ENCODE data around the gene SERPINA5.
"Not testable (repeated sequence)": the region's sequence is repeated elsewhere in the genome, so short reads cannot be mapped to it uniquely, and the experiment has no call there.

The SERPINA5 gene

DNA sequence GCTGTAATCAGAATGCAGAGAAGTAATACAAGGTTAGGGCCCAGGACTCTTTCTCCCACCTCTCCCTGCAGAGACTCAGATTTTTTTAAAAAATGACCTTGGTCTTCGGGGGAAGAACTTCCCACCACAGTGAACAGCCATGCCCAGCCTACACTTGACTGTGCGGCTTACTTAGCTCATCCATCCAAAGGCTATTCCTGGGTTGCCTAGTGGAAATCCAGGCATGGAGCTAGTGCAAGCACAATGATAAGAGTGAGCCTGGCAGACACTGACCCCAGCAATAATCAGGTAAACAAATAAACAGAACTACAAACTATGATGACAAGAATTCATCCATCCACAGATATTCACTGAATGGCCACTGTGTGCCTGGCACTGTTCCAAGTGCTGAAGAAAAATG is 14.7 kb downstream of the SERPINA5 start:
- no peak overlapping the region for H3K4me3 ChIP-seq (ENCODE audit: low read length)
- DNase-seq (ENCODE audit: low read depth, low spot score): no peak

DNA sequence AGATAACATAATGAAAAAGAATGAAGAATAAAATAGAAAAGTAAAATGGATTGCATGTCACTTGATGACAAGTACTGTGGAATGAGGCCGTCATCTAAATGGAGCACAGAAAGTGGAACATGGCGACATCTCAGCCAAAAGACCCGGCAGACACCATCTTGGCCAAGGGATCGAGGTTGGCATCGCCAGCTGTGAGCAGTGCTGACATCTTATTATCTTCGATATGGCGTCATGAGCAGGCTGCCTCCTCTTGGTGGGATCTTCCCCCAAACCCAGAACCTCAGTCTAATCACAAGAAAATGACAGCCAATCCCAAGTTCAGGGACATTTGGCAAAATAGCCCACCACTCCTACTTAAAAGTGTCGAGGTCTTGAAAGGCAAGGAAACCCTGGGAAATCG is 15.1 kb downstream of the SERPINA5 start:
- DNase-seq (ENCODE audit: low read depth, low spot score): no peak
- no peak overlapping the region for H3K4me3 ChIP-seq (ENCODE audit: low read length)

DNA sequence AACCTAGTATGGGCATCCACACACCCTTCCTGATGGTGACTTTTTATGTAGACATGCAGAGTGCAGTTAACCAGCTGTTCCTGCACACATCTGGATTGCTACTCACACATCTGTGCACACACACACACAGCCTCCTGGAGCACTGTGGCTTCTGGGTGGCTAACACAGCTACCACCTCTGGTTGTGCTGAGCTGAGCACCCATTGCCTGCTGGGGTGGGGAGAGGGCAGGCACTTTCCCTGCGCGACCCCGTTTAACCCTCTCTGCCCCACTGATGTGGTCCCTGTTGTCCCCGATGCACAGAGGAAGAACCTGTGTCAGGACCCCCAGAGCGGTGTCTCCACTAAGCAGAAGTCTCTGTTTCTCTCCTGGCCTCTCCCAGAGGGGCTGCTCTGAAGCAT is 16.6 kb downstream of the SERPINA5 start:
- peak; percentile 0 for DNase-seq (ENCODE audit: low read depth, low spot score)
- no peak overlapping the region for H3K4me3 ChIP-seq (ENCODE audit: low read length)

DNA sequence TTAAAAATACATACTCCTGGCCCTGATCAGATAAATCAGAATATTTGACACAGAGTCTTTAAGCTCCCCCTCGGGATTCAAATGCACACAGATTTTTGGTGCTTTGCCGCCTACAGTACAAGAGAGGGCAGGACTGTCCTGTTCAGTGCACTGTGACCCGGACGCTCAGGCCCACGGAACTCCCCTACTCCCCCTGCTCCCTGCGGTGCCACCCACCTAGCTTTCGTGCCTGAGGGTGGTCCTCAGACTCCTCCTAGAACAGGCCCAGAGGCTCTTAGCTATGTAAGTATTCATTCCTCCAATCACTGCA is 17.2 kb downstream of the SERPINA5 start:
- H3K4me3 ChIP-seq (ENCODE audit: low read length): no peak overlapping the region
- DNase-seq (ENCODE audit: low read depth, low spot score): no peak

DNA sequence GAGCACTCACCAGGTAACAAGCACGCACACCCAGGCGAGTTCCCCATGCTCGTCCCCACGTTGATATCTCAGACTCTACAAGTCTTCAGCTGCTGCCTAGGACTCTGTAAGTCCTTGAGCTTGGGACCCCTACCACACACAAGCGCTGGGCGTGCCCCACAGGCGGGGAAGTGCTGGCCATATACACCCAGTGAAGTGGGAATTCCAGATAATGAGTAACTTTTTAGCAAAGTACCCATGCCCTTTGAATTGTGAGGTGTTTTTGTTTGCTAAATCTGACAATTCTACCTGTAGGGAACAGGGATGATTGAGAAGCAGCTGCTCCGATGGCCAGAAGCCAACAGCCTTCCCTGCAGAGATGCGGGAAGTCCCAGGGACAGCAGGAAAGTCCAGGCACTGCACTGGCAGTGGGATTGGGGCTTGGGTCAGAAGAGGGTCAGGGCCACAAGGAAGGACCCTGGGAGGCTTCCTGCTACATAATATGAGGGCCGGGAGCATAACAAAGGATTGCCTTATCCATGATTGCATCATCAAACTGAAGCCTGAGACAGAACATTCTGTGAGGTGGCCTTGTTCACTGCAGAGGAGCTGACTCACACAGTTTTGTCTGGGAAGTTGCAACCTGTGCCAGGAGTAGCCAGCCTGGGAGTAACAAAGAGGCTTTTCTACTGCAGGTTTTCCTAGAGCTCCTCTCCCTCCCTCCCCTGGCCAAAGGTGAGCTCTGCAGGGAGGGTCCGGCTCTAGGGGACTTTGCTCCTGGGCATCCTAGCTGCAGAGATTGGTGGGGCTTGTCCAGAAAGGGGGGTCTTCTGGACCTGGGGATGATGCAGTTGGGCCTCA is 17.8 kb downstream of the SERPINA5 start:
- H3K4me3 ChIP-seq (ENCODE audit: low read length): no peak overlapping the region
- DNase-seq (ENCODE audit: low read depth, low spot score): no peak

DNA sequence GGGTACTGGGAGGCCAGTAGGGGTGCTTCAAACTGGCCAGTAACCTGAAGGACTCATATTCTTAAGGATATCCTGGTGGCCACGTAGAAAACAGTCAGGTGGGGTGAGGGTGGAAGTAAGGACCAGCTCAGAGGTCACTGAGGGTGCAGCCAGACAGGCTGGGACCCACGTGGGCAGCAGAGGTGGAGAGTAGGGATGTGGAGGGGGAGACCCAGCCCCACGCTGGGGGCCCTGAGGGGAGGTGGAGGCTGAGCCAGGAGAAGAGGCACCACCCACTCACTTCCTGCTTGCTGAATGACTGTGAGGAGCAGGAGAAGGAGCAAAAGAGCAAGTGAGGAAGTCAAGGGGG is 18.4 kb downstream of the SERPINA5 start:
- no peak for DNase-seq (ENCODE audit: low read depth, low spot score)
- H3K4me3 ChIP-seq (ENCODE audit: low read length): no peak overlapping the region

DNA sequence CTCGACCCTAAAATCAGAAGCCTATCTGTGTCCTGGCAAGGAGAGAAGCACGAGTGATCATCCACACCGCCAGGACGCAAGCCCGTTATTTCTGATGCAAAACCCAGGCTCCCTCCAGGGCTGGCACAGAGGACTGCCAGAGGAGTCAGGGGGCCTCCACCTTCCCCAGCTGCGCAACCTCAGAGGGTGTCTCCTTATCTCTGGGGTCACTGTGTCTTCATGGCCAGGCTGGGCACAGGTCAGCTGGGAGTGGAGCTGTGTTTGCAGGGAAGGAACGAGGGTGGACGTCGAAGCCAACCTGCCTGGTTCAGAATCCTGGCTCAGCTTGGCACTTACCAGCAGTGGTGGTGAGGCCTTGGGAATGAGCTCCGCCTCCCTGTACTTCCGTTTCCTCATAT is 18.9 kb downstream of the SERPINA5 start:
- no peak for DNase-seq (ENCODE audit: low read depth, low spot score)

DNA sequence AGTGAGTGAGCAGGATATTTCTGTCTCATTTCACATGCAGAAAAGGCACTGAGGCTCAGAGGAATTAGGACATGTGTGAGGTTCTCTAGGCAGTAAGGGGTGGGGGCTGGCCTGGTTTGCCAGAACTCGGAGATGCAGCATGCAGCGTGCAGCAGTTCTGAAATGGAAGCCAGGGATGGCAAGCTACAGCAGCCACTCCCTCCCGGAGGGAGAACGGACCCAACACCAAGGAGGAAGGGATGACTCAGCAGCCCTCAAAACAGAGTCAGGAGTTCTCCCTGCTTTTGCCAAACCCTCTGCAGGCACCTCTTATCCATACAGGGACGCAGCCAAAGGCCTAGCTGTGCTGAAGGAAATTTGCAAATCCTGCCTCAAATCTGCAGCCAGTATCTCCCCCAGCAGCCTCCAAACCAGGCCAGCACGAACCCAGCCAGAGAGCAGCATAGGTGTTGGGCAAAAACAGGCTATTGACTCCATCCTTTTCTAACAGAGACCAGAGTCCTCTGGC is 20.7 kb downstream of the SERPINA5 start:
- H3K4me3 ChIP-seq (ENCODE audit: low read length): no peak overlapping the region
- DNase-seq (ENCODE audit: low read depth, low spot score): no peak

More for the DNA sequence above, 18.9 kb downstream of the SERPINA5 start:
- no peak overlapping the region for H3K4me3 ChIP-seq (ENCODE audit: low read length)

DNA sequence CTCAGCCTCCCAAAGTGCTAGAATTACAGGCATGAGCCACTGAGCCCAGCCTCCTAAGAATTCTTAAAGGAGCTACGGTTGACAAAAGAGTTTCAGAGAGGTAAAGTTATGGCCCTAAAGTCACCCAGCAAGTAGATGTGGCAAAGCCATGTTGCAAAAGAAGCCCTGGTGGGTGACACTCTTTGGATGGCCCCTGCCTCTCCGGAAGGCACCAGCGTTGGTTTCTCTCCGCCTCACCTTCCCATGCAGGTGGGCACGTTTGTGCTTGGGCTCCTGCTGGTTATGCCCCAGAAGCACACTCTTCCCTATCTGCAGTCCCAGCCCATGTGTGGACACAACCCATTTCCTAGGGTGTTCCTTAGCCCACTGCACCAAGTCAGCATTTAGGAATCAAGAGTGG is 21.5 kb downstream of the SERPINA5 start:
- no peak overlapping the region for H3K4me3 ChIP-seq (ENCODE audit: low read length)
- no peak for DNase-seq (ENCODE audit: low read depth, low spot score)

DNA sequence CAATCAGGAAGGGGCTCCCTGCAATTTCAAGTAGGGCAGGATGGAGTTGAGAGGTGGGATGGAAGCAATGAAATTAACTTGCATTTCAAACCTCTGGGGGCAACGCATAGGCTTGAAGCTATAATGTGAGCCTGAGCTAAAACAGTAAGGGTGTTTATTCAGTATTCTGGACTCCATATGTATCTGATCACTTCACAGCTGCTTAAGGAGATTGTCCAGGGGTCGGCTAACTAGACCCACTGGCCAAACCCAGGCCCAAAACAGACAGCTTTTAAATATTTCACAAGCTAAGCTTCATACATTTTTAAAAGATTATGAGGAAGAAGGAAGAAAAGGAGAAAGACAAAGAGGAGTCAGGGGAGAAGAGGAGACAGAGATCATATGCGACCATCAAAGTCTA is 24.1 kb downstream of the SERPINA5 start:
- no peak for DNase-seq (ENCODE audit: low read depth, low spot score)
- no peak overlapping the region for H3K4me3 ChIP-seq (ENCODE audit: low read length)

DNA sequence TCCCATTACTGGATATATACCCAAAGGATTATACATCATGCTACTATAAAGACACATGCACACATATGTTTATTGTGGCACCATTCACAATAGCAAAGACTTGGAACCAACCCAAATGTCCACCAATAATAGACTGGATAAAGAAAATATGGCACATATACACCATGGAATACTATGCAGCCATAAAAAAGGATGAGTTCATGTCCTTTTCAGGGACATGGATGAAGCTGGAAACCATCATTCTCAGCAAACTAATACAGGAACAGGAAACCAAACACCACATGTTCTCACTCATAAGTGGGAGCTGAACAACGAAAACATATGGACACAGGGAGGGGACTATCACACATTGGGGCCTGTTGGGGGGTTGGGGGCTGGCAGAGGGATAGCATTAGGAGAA is 27.7 kb downstream of the SERPINA5 start:
- not testable (repeated sequence) for DNase-seq (ENCODE audit: low read depth, low spot score); H3K4me3 ChIP-seq (ENCODE audit: low read length)

DNA sequence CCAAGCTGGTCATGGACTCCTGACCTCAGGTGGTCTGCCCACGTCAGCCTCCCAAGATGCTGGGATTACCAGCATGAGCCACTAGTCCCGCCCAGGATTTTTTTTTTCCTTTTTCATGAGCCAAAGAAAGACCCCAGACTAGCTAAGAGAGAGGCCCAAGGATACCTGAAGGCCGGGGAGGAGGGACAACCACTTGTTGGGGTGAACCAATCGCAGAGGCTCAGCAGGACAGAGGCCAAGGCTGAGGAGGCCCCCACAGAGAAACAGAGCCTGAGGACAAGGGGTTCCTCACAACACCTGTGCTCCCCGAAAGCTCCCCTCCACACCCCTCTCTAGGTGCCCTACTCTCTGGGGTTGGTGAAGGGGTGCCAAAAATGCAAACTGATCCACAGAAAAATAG is 30.0 kb downstream of the SERPINA5 start:
- H3K4me3 ChIP-seq (ENCODE audit: low read length): no peak overlapping the region

DNA sequence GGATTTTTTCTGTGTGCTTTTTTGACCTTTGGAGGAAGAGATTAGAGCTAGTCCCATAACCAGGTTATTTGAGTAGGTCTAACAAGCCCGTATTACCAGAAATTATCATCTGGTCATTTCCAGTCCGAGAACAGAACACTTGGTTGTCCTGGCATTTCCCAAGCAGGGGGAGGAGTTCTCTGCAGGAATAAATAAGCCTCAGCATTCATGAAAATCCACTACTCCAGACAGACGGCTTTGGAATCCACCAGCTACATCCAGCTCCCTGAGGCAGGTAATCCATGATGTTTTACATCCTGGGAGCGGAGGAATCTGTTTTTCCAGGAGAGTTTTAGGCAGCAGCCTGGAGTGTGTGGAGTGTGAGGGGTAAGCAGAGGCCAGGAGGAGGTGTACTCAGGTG is 30.9 kb downstream of the SERPINA5 start, which contains the start of gene SERPINA3:
SERPINA3 (plus strand) TSS at position 218 of the 400 bp plus-strand sequence. CDS start 2,051 bp downstream, outside the sequence.
- no peak for DNase-seq (ENCODE audit: low read depth, low spot score)
- H3K4me3 ChIP-seq (ENCODE audit: low read length): no peak within 1 kb of the TSS

More for the DNA sequence above, 30.0 kb downstream of the SERPINA5 start:
- no peak for DNase-seq (ENCODE audit: low read depth, low spot score)

DNA sequence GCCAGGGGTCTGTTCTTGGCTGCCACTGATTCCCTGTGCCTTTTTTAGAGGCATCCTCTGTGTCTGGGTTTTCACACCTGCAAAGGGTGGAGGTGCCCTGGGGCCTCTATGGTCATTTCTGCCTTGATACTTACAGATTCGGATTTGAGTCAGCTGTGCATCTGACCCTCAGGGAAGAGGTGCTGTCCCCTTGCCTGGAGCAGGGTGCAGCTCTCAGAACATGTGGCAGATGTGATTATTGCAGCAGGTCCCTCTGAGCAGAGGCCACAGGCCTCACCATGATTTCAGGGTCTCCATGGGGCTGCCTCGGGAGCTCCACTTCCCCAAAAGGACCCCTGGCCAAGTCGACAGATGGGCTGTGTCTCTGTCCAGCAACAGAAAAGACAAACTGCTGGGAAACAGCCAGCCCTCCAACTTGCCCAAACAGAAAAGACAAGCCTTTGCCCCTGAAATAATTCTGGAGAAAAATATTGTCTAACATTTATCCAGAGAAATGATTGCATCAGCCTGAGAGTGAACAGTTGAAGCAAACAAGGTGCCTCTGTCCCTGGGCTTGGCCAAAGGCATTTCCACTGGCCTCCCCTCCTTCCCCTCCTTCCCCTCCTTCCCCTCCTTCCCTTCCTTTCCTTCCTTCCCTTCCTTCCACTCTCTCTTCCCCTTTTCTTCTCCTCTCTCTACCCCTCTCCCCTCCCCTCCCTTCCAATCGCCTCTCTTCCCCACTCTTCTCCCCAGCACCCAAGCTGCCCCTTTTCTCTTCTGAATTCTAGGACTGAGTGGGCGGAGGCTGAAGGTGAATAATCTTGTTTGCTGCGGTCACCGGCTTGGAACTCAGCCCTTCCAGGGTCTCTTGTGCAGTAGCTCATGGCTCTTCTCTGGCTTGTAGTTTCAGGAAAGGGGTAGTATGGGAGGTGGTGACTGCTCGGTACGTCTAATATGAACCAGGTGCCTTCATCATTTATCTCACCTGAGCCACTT is 31.6 kb downstream of the SERPINA5 start:
- H3K4me3 ChIP-seq (ENCODE audit: low read length): no peak overlapping the region
- no peak for DNase-seq (ENCODE audit: low read depth, low spot score)

DNA sequence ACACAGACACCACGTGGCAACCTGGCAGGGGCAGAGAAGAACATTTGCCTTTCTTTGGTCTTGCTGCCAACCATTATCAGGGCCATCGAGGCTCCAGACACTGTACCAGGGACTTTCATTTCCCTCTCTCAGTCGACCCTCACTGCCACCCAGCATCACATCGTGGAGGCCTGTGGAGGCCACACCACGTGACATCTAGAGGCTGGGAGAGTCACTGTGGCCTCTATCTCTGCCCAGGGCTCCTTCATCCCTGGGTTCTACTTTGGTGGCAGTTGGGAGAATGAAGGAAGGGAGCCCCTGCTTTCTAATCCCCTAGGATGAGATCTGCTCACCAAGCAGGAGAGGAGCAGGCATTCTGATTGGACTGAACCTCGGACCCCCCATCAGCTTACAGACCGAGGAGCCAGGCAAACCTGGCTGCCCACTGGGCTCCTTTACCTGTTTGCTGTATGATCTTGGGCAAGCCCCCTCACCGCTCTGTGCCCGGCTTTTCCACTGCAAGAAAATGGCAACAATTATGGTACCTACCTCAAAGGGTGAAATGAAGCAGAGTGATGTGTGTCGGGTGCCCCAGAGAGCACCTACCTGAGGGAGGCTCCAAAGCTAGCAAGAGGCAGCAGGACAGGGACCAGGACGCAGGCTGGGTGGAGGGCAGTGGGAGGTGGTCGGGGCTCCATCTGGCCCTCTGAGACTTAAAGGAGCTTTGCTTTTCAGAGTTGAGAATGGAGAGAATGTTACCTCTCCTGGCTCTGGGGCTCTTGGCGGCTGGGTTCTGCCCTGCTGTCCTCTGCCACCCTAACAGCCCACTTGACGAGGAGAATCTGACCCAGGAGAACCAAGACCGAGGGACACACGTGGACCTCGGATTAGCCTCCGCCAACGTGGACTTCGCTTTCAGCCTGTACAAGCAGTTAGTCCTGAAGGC is 32.8 kb downstream of the SERPINA5 start:
- H3K4me3 ChIP-seq (ENCODE audit: low read length): no peak overlapping the region
- no peak for DNase-seq (ENCODE audit: low read depth, low spot score)

DNA sequence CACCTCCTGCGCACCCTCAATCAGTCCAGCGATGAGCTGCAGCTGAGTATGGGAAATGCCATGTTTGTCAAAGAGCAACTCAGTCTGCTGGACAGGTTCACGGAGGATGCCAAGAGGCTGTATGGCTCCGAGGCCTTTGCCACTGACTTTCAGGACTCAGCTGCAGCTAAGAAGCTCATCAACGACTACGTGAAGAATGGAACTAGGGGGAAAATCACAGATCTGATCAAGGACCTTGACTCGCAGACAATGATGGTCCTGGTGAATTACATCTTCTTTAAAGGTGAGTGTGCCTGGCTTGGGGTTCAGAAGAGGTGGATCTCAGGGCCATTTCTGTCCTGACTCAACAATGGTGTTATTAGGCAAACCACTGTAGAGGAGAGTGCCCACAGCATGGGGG is 33.6 kb downstream of the SERPINA5 start:
- no peak overlapping the region for H3K4me3 ChIP-seq (ENCODE audit: low read length)
- no peak for DNase-seq (ENCODE audit: low read depth, low spot score)

DNA sequence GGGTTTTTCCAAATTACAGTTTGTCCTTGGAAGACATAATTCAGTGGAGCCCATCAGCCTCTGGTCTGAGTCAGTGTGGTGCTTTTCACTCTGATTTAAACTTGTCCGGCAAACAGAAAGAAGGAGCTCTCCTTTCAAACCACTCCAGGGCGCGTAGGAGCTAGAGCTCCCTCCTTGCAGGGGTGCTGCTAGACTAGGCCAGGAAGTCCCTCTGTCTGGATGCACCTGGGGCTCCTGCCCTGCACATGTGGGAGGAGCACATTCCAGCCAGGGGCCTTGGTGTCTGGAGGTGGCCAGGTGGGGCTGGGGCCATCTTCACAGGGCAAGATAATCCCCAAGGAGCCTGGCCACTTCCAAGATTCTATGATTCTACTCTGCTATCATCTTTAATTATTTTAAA is 34.0 kb downstream of the SERPINA5 start:
- H3K4me3 ChIP-seq (ENCODE audit: low read length): no peak overlapping the region
- DNase-seq (ENCODE audit: low read depth, low spot score): no peak

DNA sequence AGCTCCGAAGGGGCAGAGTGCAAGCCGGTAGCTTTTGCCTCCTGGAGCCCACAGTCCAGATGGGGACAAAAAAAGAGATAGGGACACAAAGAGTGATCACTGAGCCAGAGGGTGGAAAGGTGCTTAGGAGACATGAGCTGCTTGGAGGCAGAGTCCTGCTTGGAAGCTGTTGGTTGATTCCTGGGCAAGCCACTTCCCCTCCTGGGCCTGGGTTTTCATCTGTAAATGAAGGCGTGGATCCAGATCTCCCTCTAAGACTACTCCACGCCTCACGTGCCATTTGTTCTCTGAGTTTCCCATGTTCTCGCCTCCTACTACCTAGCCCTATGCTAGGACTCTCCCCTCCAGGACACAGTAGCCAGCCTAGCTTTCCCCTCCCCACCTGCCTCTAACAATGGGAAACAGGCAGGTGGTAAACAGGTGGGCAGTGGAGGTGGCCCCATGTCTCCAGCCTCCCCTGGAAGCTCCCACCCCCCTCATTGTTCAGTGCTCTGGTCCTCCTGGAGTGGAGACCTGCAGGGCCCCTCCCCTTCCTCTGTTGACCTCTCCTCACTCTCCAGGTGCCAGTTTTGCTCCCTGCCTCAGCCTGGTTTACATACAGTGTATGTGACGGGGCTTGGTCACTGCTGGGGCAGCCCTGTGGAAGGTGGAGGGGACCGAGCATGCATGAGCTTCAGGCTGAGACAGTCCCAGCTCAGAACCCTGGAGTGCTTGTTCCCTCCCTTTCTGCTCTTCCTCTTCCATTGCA is 34.8 kb downstream of the SERPINA5 start:
- no peak overlapping the region for H3K4me3 ChIP-seq (ENCODE audit: low read length)

More for the DNA sequence above, 34.8 kb downstream of the SERPINA5 start:
- DNase-seq (ENCODE audit: low read depth, low spot score): no peak

Measured in Jurkat, Clone E6-1 (cell line).